NK-92 (cell line): Measurements from ENCODE around the gene SHLD1.
"Not testable (repeated sequence)": the region's sequence is repeated elsewhere in the genome, so short reads cannot be mapped to it uniquely, and the experiment has no call there.

ENCODE experiments used
- DNase-seq: peaks from one replicate; lab custom pipeline; 2025; ENCODE audit not compliant: unreplicated experiment; lab: John Stamatoyannopoulos, UW

SHLD1 gene

GRCh38 chr20:5735845-5736510, 14.2 kb upstream of the SHLD1 start:
- no peak for DNase-seq

GRCh38 chr20:5737619-5737953, 12.6 kb upstream of the SHLD1 start:
- DNase-seq: no peak

- DNase-seq: no peak
These were observed 12.2 kb upstream of the SHLD1 start for GRCh38 chr20:5737966-5738365.

- not testable (repeated sequence) for DNase-seq
These were observed 9.6 kb upstream of the SHLD1 start for GRCh38 chr20:5740643-5741042.

GRCh38 chr20:5741089-5741488, 9.1 kb upstream of the SHLD1 start:
- DNase-seq: no peak

- no peak for DNase-seq
These were observed 8.2 kb upstream of the SHLD1 start for GRCh38 chr20:5742041-5742440.

GRCh38 chr20:5745416-5746030, 4.7 kb upstream of the SHLD1 start:
- no peak for DNase-seq

- DNase-seq: no peak
These were observed 4.1 kb upstream of the SHLD1 start for GRCh38 chr20:5746064-5746463.

GRCh38 chr20:5748246-5748645, 2.0 kb upstream of the SHLD1 start:
- DNase-seq: no peak

GRCh38 chr20:5749512-5749951, 669 bp upstream of the SHLD1 start:
- DNase-seq: not testable (repeated sequence)

- DNase-seq: no peak
These were observed 1.7 kb downstream of the SHLD1 start for GRCh38 chr20:5751856-5752255.

- DNase-seq: no peak
These were observed 3.6 kb downstream of the SHLD1 start for GRCh38 chr20:5753814-5754213.

- DNase-seq: no peak
These were observed 7.7 kb downstream of the SHLD1 start for GRCh38 chr20:5757949-5758348.

GRCh38 chr20:5766085-5766764, 16.0 kb downstream of the SHLD1 start:
- no peak for DNase-seq

- DNase-seq: no peak
These were observed 17.4 kb downstream of the SHLD1 start for GRCh38 chr20:5767493-5768098.

GRCh38 chr20:5770231-5770986, 20.2 kb downstream of the SHLD1 start:
- DNase-seq: no peak

- no peak for DNase-seq
These were observed 20.8 kb downstream of the SHLD1 start for GRCh38 chr20:5770987-5771318.

GRCh38 chr20:5772704-5773103, 22.5 kb downstream of the SHLD1 start:
- DNase-seq: no peak

- DNase-seq: no peak
These were observed 23.4 kb downstream of the SHLD1 start for GRCh38 chr20:5773589-5773988.

GRCh38 chr20:5776077-5776476, 25.9 kb downstream of the SHLD1 start:
- no peak for DNase-seq

GRCh38 chr20:5779071-5779900, 29.1 kb downstream of the SHLD1 start:
- DNase-seq: no peak
